PFSK-1 (cell line): Measurements from ENCODE around the gene GPR132.

Source experiments
- FOXP2 ChIP-seq: optimal IDR thresholded peaks from 2 replicates; pipeline ENCODE3; 2011; ENCODE audit warnings: borderline replicate concordance, control low read depth, inconsistent platforms; ENCODE audit not compliant: insufficient read depth; ENCODE audit errors: extremely low read length, extremely low read depth
- POLR2AphosphoS5 ChIP-seq: IDR thresholded peaks from 2 replicates; pipeline ENCODE4 v1.6.1; 2012; ENCODE audit warnings: low read depth, mild to moderate bottlenecking, control low read depth, low read length, moderate library complexity
- REST ChIP-seq, 2 experiments: IDR thresholded peaks; 2 replicates each; pipeline versions ENCODE4 v1.6.1 to v1.8.0; 2011 to 2012; ENCODE audit warnings: low read depth in 2 of 2, low read length in 2 of 2, control low read depth in 1 of 2, inconsistent platforms in 1 of 2, mild to moderate bottlenecking in 1 of 2, moderate library complexity in 1 of 2; ENCODE audit not compliant: insufficient read depth in 1 of 2
- SIN3A ChIP-seq: IDR thresholded peaks from 2 replicates; pipeline ENCODE4 v1.6.1; 2012; ENCODE audit warnings: mild to moderate bottlenecking, low read length, moderate library complexity, borderline replicate concordance; ENCODE audit not compliant: insufficient read depth
- TAF1 ChIP-seq: IDR thresholded peaks from 2 replicates; pipeline ENCODE4 v1.6.1; 2012; ENCODE audit warnings: low read length, control low read depth, borderline replicate concordance; ENCODE audit not compliant: insufficient read depth

GPR132 gene

DNA sequence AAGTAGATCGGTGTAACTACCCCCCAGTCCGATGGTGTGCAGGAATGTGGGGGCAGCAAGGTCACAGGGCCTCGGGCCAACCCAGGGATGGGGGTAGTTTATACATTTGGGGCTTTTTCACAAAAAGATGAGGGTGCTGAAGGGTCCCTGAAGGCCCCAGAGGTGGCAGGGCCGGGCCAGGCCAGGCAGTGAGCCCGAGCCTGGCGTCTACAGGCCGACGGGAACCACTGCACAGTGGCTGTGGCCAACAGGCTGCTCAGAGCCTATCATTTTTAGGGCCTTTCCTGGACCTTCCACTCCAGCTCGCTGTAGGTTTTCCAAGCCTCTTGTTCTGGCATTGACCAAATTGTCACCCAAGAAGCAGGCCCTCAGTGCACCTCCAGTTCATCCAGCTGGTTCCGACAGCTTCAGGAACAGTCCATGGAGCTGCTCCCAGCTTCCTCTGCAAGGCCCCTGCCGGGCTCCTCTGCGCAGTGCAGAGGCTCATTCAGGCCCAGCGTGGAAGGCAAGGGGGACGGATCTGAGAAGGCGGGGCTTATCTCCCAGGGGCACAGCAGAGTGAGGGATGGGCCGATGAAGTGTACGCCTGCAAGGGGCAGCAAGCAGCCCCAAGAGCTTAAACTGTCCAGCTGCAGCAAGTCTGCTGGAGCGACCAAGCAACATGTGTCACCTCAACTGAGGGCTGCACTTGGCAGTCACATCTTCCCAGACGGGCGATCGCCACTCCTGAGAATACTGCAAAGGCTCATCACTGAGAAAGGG is 58.2 kb downstream of the GPR132 start:
- TF ChIP-seq SIN3A: no peak
- no peak for TF ChIP-seq POLR2AphosphoS5
- TF ChIP-seq TAF1: no peak
- no peak for TF ChIP-seq FOXP2
- no peak for TF ChIP-seq REST (IDR thresholded peaks at IDR 0.05; ENCODE audit: insufficient read depth in 1 of 2, low read depth in 2 of 2, low read length in 2 of 2)

GRCh38 chr14:105005929-105006830 is 59.0 kb downstream of the GPR132 start:
- TF ChIP-seq FOXP2 (no peak), POLR2AphosphoS5 (peak; percentile 21; the same call in 1 of the 2 replicates)

DNA sequence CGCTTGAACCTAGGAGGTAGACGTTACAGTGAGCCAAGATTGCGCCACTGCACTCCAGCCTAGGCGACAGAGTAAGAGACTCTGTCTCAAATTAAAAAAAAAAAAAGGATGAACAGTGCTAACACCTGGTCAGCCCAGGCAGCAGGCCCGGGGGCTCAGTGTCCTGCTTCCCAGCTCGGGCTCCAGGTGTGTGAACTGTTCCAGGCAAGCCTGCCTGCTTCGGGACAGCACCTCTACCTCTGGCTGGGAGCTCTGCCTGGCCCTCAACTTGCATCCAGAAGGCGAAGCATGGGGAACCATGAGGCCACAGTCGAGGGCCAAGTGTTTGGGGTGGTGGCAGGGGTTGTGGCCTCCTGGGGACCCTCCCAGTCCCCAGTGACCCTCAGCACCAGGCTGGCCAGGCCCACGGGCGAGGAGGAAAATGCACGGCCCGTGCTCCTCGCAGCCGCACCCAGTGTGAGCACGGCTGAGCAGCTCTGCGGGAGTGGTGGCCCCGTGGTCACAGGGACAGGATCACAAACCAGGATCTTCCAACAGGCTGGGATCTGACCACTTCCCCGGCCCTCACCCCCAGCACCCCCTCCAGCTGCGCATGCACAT is 59.8 kb downstream of the GPR132 start:
- no peak for TF ChIP-seq POLR2AphosphoS5
- TF ChIP-seq TAF1: no peak
- TF ChIP-seq SIN3A: no peak
- TF ChIP-seq REST (IDR thresholded peaks at IDR 0.05; ENCODE audit: insufficient read depth in 1 of 2, low read depth in 2 of 2, low read length in 2 of 2): no peak
- no peak for TF ChIP-seq FOXP2
